Activated gamma-delta T cell treated with anti-CD3 and anti-CD28 coated beads, Interleukin-2, amount 50 U/mL, for 16 hours (primary cell): ENCODE measurements around the gene CBY3.
"Not testable (repeated sequence)": the region's sequence is repeated elsewhere in the genome, so short reads cannot be mapped to it uniquely, and the experiment has no call there.

Experiments
- DNase-seq: peaks from one replicate; pipeline ENCODE4 v3.0.0-alpha.2; 2020; ENCODE audit warnings: low read depth

The CBY3 gene

GRCh38 chr5:179680780-179681401 is at the start of gene CBY3:
CBY3 (minus strand) TSS chr5:179681034; CDS start chr5:179680918, 116 bp downstream.
- DNase-seq: no peak

GRCh38 chr5:179730356-179730755 is 49.5 kb upstream of the CBY3 start:
- DNase-seq: no peak

- no peak for DNase-seq
Observed at GRCh38 chr5:179729727-179730126, 48.9 kb upstream of the CBY3 start.

GRCh38 chr5:179729303-179729702 is 48.5 kb upstream of the CBY3 start:
- no peak for DNase-seq

GRCh38 chr5:179727106-179727505 is 46.3 kb upstream of the CBY3 start:
- no peak for DNase-seq

- DNase-seq: no peak
Observed at GRCh38 chr5:179724163-179724562, 43.3 kb upstream of the CBY3 start.

GRCh38 chr5:179720222-179720621 is 39.4 kb upstream of the CBY3 start:
- DNase-seq: no peak

GRCh38 chr5:179716286-179716685 is 35.5 kb upstream of the CBY3 start:
- no peak for DNase-seq

GRCh38 chr5:179700401-179700918 is 19.6 kb upstream of the CBY3 start:
- DNase-seq: no peak

GRCh38 chr5:179699616-179700237 is 18.9 kb upstream of the CBY3 start:
- DNase-seq: peak; percentile 9

- DNase-seq: no peak
Observed at GRCh38 chr5:179698935-179699615, 18.2 kb upstream of the CBY3 start, which contains the start of gene CANX. CANX (plus strand) TSS chr5:179698967; CDS start chr5:179705682, 6,715 bp downstream.

GRCh38 chr5:179697993-179698934 is 17.4 kb upstream of the CBY3 start:
- peak; percentile 99 for DNase-seq

GRCh38 chr5:179697543-179697942 is 16.7 kb upstream of the CBY3 start:
- DNase-seq: not testable (repeated sequence)

GRCh38 chr5:179697108-179697507 is 16.3 kb upstream of the CBY3 start:
- DNase-seq: no peak

GRCh38 chr5:179696603-179697002 is 15.8 kb upstream of the CBY3 start:
- no peak for DNase-seq

- no peak for DNase-seq
Observed at GRCh38 chr5:179694561-179694960, 13.7 kb upstream of the CBY3 start.

- not testable (repeated sequence) for DNase-seq
Observed at GRCh38 chr5:179689212-179689611, 8.4 kb upstream of the CBY3 start.

- no peak for DNase-seq
Observed at GRCh38 chr5:179680014-179680779, 637 bp downstream of the CBY3 start.

- peak; percentile 50 for DNase-seq
Observed at GRCh38 chr5:179679014-179679674, 1.7 kb downstream of the CBY3 start.

- peak; percentile 89 for DNase-seq
Observed at GRCh38 chr5:179678223-179679013, 2.4 kb downstream of the CBY3 start.
